ENCODE measurements around the gene ARL6IP6.

GRCh38 chr2:152694161-152694661 is 24.2 kb upstream of the ARL6IP6 start:
- TF ChIP-seq ZSCAN18 (tag by site-specific recombination; IDR thresholded peaks at IDR 0.05) (no peak), ZNF48 (tag by site-specific recombination; IDR thresholded peaks at IDR 0.05) (no peak), ZNF768 (tag by site-specific recombination; IDR thresholded peaks at IDR 0.05) (no peak), ZNF132 (tag by site-specific recombination; IDR thresholded peaks at IDR 0.05; ENCODE audit: borderline replicate concordance) (no peak)
- TF ChIP-seq, protein P1, sequence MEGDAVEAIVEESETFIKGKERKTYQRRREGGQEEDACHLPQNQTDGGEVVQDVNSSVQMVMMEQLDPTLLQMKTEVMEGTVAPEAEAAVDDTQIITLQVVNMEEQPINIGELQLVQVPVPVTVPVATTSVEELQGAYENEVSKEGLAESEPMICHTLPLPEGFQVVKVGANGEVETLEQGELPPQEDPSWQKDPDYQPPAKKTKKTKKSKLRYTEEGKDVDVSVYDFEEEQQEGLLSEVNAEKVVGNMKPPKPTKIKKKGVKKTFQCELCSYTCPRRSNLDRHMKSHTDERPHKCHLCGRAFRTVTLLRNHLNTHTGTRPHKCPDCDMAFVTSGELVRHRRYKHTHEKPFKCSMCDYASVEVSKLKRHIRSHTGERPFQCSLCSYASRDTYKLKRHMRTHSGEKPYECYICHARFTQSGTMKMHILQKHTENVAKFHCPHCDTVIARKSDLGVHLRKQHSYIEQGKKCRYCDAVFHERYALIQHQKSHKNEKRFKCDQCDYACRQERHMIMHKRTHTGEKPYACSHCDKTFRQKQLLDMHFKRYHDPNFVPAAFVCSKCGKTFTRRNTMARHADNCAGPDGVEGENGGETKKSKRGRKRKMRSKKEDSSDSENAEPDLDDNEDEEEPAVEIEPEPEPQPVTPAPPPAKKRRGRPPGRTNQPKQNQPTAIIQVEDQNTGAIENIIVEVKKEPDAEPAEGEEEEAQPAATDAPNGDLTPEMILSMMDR (tag by site-specific recombination; IDR thresholded peaks at IDR 0.05) = no peak
